Naive thymus-derived CD4-positive, alpha-beta T cell (primary cell): ENCODE data around the gene LRP1. TPM values are rescaled to one million over a fixed set of nuclear protein-coding genes. Genes with fewer than 3 reads are reported as not detected.

ENCODE experiments used
- ATAC-seq: fragments of 150-1000 bp; cut with Tn5 transposase; 2 replicates; pipeline ENCODE4 v1.10.0; 2021; ENCODE audit warnings: mild to moderate bottlenecking, moderate library complexity
- CTCF ChIA-PET: fragments of 350-600 bp; sonication (Branson Sonifier 250); formaldehyde crosslinking; loops from one replicate; lab custom pipeline; 2021; ENCODE audit warnings: antibody characterized with exemption; lab: Charles Lee
- POLR2A ChIA-PET: fragments of 350-600 bp; sonication (Branson Sonifier 250); formaldehyde crosslinking; loops from one replicate; lab custom pipeline; 2021; ENCODE audit warnings: antibody characterized with exemption, inconsistent platforms; lab: Charles Lee
- DNase-seq, 9 donors: peaks; one replicate each; pipeline versions ENCODE4 v3.0.0 to v3.0.0-alpha.2; 2020 to 2022; ENCODE audit warnings: mixed read lengths in 1 of 9
- H3K27ac ChIP-seq: one replicate; pipeline ENCODE4 v1.7.0; 2013; ENCODE audit warnings: mild to moderate bottlenecking, low read depth, low read length, moderate library complexity
- H3K27me3 ChIP-seq, 2 donors: one replicate each; pipeline ENCODE4 v1.7.0; 2013; ENCODE audit warnings: low read length in 2 of 2, mild to moderate bottlenecking in 2 of 2, moderate library complexity in 2 of 2; ENCODE audit not compliant: control insufficient read depth in 2 of 2, insufficient read depth in 2 of 2
- H3K36me3 ChIP-seq, 3 experiments: 1 replicate in 2 of 3; 2 replicates in 1 of 3; pipeline ENCODE4 v1.7.0; 2013; ENCODE audit warnings: low read length in 3 of 3, mild to moderate bottlenecking in 3 of 3, moderate library complexity in 1 of 3; ENCODE audit not compliant: insufficient read depth in 3 of 3, control insufficient read depth in 2 of 3
- H3K4me1 ChIP-seq, 2 donors: one replicate each; pipeline ENCODE4 v1.7.0; 2013; ENCODE audit warnings: low read length in 2 of 2, mild to moderate bottlenecking in 2 of 2, moderate library complexity in 1 of 2; ENCODE audit not compliant: control insufficient read depth in 2 of 2, insufficient read depth in 2 of 2
- H3K4me3 ChIP-seq: 2 replicates; pipeline ENCODE4 v1.7.0; 2013; ENCODE audit warnings: mild to moderate bottlenecking, low read length
- H3K9me3 ChIP-seq, 3 experiments: 1 replicate in 2 of 3; 2 replicates in 1 of 3; pipeline ENCODE4 v1.7.0; 2013; ENCODE audit warnings: low read length in 3 of 3; ENCODE audit not compliant: control insufficient read depth in 2 of 3
- H3K27ac Mint-ChIP-seq, 9 donors: one replicate each; pipeline ENCODE4 v1.8.0; 2020 to 2022; ENCODE audit warnings: mixed read lengths in 9 of 9, mild to moderate bottlenecking in 8 of 9, moderate library complexity in 5 of 9, inconsistent platforms in 2 of 9
- H3K27me3 Mint-ChIP-seq, 5 donors: one replicate each; pipeline ENCODE4 v1.8.0; 2021 to 2022; ENCODE audit warnings: mixed read lengths in 5 of 5, mild to moderate bottlenecking in 1 of 5
- H3K36me3 Mint-ChIP-seq, 5 donors: one replicate each; pipeline ENCODE4 v1.8.0; 2020 to 2022; ENCODE audit warnings: mixed read lengths in 5 of 5, mild to moderate bottlenecking in 3 of 5, inconsistent platforms in 1 of 5
- H3K4me1 Mint-ChIP-seq, 7 donors: one replicate each; pipeline ENCODE4 v1.8.0; 2020 to 2022; ENCODE audit warnings: mixed read lengths in 7 of 7, mild to moderate bottlenecking in 3 of 7, inconsistent platforms in 1 of 7
- H3K4me3 Mint-ChIP-seq, 10 donors: one replicate each; pipeline ENCODE4 v1.8.0; 2020 to 2022; ENCODE audit warnings: mild to moderate bottlenecking in 10 of 10, mixed read lengths in 10 of 10, moderate library complexity in 6 of 10, inconsistent platforms in 2 of 10
- H3K9me3 Mint-ChIP-seq, 11 donors: one replicate each; pipeline ENCODE4 v1.8.0; 2020 to 2022; ENCODE audit warnings: mixed read lengths in 11 of 11, mild to moderate bottlenecking in 4 of 11, inconsistent platforms in 1 of 11, moderate library complexity in 1 of 11
- intact Hi-C, 2 donors: fragments of 100-400 bp; cut with micrococcal nuclease; formaldehyde crosslinking; loops; one replicate each; pipeline ENCODE4 v1.15.1; 2023
- polyA plus RNA-seq, 2 donors: library from polyadenylated mRNA; unstranded; fragments of 300-500 nt; fragmentation: Illumina TruSeq; gene quantifications; one replicate each; pipeline ENCODE4 v1.2.3, GENCODE V29; 2021
- total RNA-seq, 6 experiments: library from RNA in 5 of 6; stranded (reverse) in 5 of 6; gene quantifications; 1 replicate in 5 of 6; 2 replicates in 1 of 6; pipeline ENCODE4 v1.2.3 and lab custom pipeline; 2021 to 2026

Gene LRP1
- total and polyA plus RNA-seq, 7 experiments from 2014 or later = 0.58 to 119 (median 10.5) TPM

DNA sequence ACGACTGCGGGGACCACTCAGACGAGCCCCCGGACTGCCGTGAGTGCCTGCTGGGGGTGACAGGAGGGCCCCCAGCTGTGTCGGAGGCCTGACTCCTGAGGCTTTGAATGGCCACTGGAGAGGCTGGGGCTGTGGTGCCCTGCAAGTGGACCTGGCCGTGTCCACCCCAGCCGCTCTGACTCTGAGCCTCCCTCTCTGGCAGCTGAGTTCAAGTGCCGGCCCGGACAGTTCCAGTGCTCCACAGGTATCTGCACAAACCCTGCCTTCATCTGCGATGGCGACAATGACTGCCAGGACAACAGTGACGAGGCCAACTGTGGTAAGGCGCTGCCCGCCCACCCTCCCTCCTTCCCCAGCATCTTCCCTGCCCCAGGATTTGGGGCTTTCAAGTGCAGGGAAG, 72.2 kb downstream of the LRP1 start:
- CTCF ChIA-PET = no interaction called here
- intact Hi-C loops = no loop called here
- H3K27ac Mint-ChIP-seq = no peak overlapping the region
- H3K27me3 Mint-ChIP-seq = peaks cover 0 to 3% (median 0%) of the 10 kb centered on the region in 5 donors
- no peak for ATAC-seq
- no peak overlapping the region for H3K4me3 ChIP-seq
- no peaks in the 10 kb centered on the region for H3K27me3 ChIP-seq
- no peaks in the 10 kb centered on the region for H3K4me1 Mint-ChIP-seq
- H3K36me3 Mint-ChIP-seq = peaks cover 0 to 18% (median 0%) of the 10 kb centered on the region in 5 donors
- DNase-seq = no peak
- peaks cover 0 to 7% (median 0%) of the 10 kb centered on the region in 3 experiments for H3K36me3 ChIP-seq
- H3K9me3 Mint-ChIP-seq = no peaks in the 10 kb centered on the region
- no peaks in the 10 kb centered on the region for H3K4me1 ChIP-seq
- H3K4me3 Mint-ChIP-seq = no peak overlapping the region
- POLR2A ChIA-PET = no interaction called here
- H3K27ac ChIP-seq = no peak overlapping the region
- H3K9me3 ChIP-seq = no peaks in the 10 kb centered on the region

DNA sequence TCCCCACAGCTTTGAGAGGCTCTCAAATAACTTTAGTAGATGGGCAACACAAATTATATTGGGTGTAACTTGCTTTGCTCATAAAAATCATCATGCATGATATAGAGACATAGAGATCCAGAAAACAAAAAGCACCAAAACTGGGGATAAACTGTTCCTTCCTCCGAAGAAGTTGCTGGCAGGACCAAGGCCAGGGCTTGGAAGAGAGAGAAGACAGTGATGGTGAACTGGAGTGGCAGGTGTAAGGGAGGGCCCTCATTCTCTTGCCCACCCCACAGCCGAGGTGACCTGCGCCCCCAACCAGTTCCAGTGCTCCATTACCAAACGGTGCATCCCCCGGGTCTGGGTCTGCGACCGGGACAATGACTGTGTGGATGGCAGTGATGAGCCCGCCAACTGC, 72.9 kb downstream of the LRP1 start:
- Histone ChIP-seq H3K9me3 (no peaks in the 10 kb centered on the region), H3K27me3 (no peaks in the 10 kb centered on the region), H3K27ac (no peak overlapping the region), H3K4me1 (no peaks in the 10 kb centered on the region), H3K36me3 (peaks cover 0 to 7% (median 0%) of the 10 kb centered on the region in 3 experiments), H3K4me3 (no peak overlapping the region)
- no peaks in the 10 kb centered on the region for H3K4me1 Mint-ChIP-seq
- no peak overlapping the region for H3K4me3 Mint-ChIP-seq
- DNase-seq (no peak), ATAC-seq (no peak)
- H3K9me3 Mint-ChIP-seq = no peaks in the 10 kb centered on the region
- ChIA-PET CTCF (no interaction called here), POLR2A (no interaction called here)
- H3K36me3 Mint-ChIP-seq = peaks cover 0 to 17% (median 0%) of the 10 kb centered on the region in 5 donors
- intact Hi-C loops = no loop called here
- H3K27ac Mint-ChIP-seq = no peak overlapping the region
- H3K27me3 Mint-ChIP-seq = peaks cover 0 to 3% (median 0%) of the 10 kb centered on the region in 5 donors

DNA sequence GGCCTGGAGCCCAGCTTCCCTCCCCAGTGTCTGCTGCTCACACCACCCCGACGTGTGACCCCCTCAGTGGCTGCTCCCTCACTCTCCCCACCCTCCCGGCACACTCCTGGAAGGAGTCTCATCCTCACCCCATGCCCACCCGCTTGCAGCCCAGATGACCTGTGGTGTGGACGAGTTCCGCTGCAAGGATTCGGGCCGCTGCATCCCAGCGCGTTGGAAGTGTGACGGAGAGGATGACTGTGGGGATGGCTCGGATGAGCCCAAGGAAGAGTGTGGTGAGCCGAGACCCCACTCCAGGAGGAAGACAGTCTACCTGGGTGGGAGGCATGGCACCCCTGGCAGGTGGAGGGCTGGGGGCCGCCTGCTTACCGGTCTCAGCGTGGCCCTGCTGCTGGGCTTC, 73.3 kb downstream of the LRP1 start:
- Mint-ChIP-seq H3K9me3 (no peaks in the 10 kb centered on the region), H3K4me1 (no peaks in the 10 kb centered on the region), H3K27me3 (no peaks in the 10 kb centered on the region), H3K27ac (no peak overlapping the region), H3K36me3 (peaks cover 0 to 14% (median 0%) of the 10 kb centered on the region in 5 donors), H3K4me3 (no peak overlapping the region)
- DNase-seq (no peak), ATAC-seq (no peak)
- Histone ChIP-seq H3K36me3 (peaks cover 0 to 7% (median 0%) of the 10 kb centered on the region in 3 experiments), H3K27ac (no peak overlapping the region), H3K4me3 (no peak overlapping the region), H3K27me3 (no peaks in the 10 kb centered on the region), H3K9me3 (no peaks in the 10 kb centered on the region), H3K4me1 (no peaks in the 10 kb centered on the region)
- intact Hi-C loops = no loop called here
- ChIA-PET CTCF (no interaction called here), POLR2A (no interaction called here)

DNA sequence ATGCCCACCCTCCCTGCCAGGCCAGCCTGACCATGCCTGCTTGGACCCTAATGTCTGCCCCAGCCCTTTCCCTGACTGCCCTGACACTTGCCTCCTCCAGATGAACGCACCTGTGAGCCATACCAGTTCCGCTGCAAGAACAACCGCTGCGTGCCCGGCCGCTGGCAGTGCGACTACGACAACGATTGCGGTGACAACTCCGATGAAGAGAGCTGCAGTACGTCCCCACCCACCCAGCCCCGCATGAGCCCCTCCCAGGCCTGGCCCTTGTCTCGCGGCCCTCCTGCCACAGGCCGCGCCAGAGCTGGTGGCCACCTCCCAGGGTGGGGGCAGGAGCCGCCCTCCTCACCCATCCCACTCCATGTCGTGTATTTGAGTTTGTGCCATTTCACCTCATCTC, 74.0 kb downstream of the LRP1 start:
- intact Hi-C loops = no loop called here
- POLR2A ChIA-PET = interaction anchor here (0.6 kb wide), 1 partner anchor 39 kb away, joined by 3 read pairs; no protein-coding TSS in a partner anchor

DNA sequence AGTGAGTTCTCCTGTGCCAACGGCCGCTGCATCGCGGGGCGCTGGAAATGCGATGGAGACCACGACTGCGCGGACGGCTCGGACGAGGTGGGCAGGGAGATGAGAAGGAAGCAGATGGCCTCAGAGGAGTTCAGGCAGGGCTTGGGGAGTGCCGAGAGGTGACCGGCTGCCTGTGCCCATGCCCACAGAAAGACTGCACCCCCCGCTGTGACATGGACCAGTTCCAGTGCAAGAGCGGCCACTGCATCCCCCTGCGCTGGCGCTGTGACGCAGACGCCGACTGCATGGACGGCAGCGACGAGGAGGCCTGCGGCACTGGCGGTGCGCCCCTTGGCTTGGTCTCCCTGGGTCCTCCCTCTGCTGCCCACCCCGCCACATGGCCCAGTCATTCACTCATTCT, 74.9 kb downstream of the LRP1 start:
- Mint-ChIP-seq H3K4me1 (no peaks in the 10 kb centered on the region), H3K27ac (no peak overlapping the region), H3K4me3 (no peak overlapping the region), H3K27me3 (no peaks in the 10 kb centered on the region), H3K9me3 (no peaks in the 10 kb centered on the region), H3K36me3 (peaks cover 0 to 14% (median 0%) of the 10 kb centered on the region in 5 donors)
- no peaks in the 10 kb centered on the region for H3K9me3 ChIP-seq
- H3K4me1 ChIP-seq = no peaks in the 10 kb centered on the region
- CTCF ChIA-PET = no interaction called here
- no peaks in the 10 kb centered on the region for H3K27me3 ChIP-seq
- ATAC-seq (no peak), DNase-seq (no peak)
- H3K27ac ChIP-seq = no peak overlapping the region
- intact Hi-C loops = no loop called here
- H3K36me3 ChIP-seq = no peaks in the 10 kb centered on the region
- POLR2A ChIA-PET = no interaction called here
- no peak overlapping the region for H3K4me3 ChIP-seq

More for the DNA sequence above, 74.0 kb downstream of the LRP1 start:
- Histone ChIP-seq H3K27me3 (no peaks in the 10 kb centered on the region), H3K4me1 (no peaks in the 10 kb centered on the region), H3K4me3 (no peak overlapping the region), H3K9me3 (no peaks in the 10 kb centered on the region), H3K36me3 (peaks cover 0 to 7% (median 0%) of the 10 kb centered on the region in 3 experiments), H3K27ac (no peak overlapping the region)
- DNase-seq (no peak), ATAC-seq (no peak)
- Mint-ChIP-seq H3K4me1 (no peaks in the 10 kb centered on the region), H3K36me3 (peaks cover 0 to 14% (median 0%) of the 10 kb centered on the region in 5 donors), H3K27ac (no peak overlapping the region), H3K9me3 (no peaks in the 10 kb centered on the region), H3K4me3 (no peak overlapping the region), H3K27me3 (no peaks in the 10 kb centered on the region)
- CTCF ChIA-PET = no interaction called here

DNA sequence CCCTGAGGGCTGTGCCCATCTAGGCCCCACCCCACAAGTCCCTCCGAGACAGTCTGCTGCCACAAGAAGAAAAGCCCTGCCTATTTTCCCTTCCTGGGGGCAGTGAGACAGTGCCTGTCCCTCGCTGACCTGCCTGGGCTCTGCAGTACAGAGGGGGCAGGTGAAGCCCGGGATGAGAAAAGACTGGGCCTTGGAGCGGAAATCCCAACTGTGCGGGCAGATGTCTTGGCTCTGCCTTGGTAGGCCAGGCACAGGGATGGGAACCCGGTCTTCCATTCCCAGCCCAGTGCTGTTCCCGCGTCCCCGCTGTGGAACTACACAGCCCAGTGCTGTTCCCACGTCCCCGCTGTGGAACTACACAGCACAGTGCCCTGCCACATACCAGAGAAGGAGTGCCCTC, 75.5 kb downstream of the LRP1 start:
- intact Hi-C loops = no loop called here
- no peaks in the 10 kb centered on the region for H3K9me3 Mint-ChIP-seq
- no peak overlapping the region for H3K27ac Mint-ChIP-seq
- DNase-seq (no peak), ATAC-seq (no peak)
- H3K4me3 ChIP-seq = no peak overlapping the region
- no peak overlapping the region for H3K27ac ChIP-seq
- no peaks in the 10 kb centered on the region for H3K27me3 Mint-ChIP-seq
- no peaks in the 10 kb centered on the region for H3K27me3 ChIP-seq
- no peaks in the 10 kb centered on the region for H3K36me3 ChIP-seq
- ChIA-PET POLR2A (no interaction called here), CTCF (no interaction called here)
- no peaks in the 10 kb centered on the region for H3K4me1 Mint-ChIP-seq
- H3K9me3 ChIP-seq = no peaks in the 10 kb centered on the region
- H3K4me1 ChIP-seq = no peaks in the 10 kb centered on the region
- peaks cover 0 to 14% (median 0%) of the 10 kb centered on the region in 5 donors for H3K36me3 Mint-ChIP-seq
- H3K4me3 Mint-ChIP-seq = no peak overlapping the region

DNA sequence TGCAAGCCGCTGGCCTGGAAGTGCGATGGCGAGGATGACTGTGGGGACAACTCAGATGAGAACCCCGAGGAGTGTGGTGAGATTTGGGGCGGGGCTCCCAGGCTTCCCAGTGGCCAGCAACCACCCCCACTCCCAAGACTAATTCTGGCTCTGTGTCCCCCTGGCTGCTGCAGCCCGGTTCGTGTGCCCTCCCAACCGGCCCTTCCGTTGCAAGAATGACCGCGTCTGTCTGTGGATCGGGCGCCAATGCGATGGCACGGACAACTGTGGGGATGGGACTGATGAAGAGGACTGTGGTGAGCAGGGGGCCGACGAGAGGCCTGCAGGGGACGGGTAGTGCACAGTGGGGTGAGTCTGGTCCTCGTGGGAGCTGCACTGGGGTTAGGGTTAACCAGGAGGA, 76.2 kb downstream of the LRP1 start:
- H3K27ac Mint-ChIP-seq = no peak overlapping the region
- intact Hi-C loops = no loop called here
- CTCF ChIA-PET = no interaction called here

More for the DNA sequence above, 76.2 kb downstream of the LRP1 start:
- Histone ChIP-seq H3K4me1 (no peaks in the 10 kb centered on the region), H3K4me3 (no peak overlapping the region), H3K27ac (no peak overlapping the region), H3K9me3 (no peaks in the 10 kb centered on the region), H3K27me3 (no peaks in the 10 kb centered on the region), H3K36me3 (no peaks in the 10 kb centered on the region)
- Mint-ChIP-seq H3K4me3 (no peak overlapping the region), H3K27me3 (no peaks in the 10 kb centered on the region), H3K9me3 (no peaks in the 10 kb centered on the region), H3K36me3 (peaks cover 0 to 14% (median 0%) of the 10 kb centered on the region in 5 donors), H3K4me1 (no peaks in the 10 kb centered on the region)
- ATAC-seq (no peak), DNase-seq (no peak)
- POLR2A ChIA-PET = no interaction called here
